ENCODE measurements around the gene ZNF140. TPM values are rescaled to one million over a fixed set of nuclear protein-coding genes. Genes with fewer than 3 reads are reported as not detected.

ZNF140 gene
- total and polyA plus RNA-seq, 4 donors, result 11.4 to 57.7 (median 14.2) TPM

DNA sequence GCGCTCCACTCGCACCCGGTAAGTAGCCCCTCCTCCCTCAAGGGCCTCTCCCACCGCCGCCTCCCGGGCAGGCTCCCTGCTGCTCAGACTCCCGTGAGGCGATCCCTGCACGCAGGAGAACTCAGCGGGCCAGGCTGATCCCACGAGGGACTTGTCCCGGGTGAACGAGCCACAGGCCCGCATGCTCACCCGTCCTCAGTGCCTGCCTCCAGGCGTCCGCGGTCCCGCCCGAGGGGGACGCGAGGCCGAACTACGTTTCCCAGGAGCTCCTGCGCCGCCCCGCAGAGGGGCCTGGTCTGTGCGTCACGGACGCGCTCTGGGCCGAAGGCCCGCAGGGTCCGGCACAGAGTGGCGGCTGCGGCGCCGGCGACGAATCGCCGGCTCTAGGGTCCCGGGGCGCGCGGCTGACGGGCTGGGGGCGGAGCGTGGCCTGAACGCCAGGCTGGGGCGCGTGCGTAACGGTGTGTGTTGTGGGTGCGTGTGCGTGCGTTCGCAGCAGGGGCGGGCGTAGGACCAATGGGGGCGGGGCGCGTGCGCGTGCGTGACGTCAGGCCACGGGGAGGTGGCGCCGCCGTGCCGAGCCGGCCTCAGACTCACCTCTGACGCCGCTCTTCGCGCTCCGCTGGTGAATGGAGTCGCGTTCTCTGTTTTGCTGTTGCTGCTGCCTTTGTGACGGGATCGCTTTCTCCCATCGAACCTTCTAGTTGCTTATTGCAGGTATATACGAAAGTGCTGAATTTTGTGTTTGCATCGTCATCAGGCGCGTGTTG lies 49.5 kb downstream of the ZNF140 start, which contains the start of the genes ZNF10 and ZNF891:
TSS of gene ZNF10 (plus strand) at position 590 of the 770 bp plus-strand sequence. CDS start 13,866 bp downstream, outside the sequence.
TSS of gene ZNF891 (minus strand) at position 237 of the 770 bp plus-strand sequence. CDS start 8,356 bp downstream, outside the sequence.
- ATAC-seq (ENCODE audit: insufficient read depth, low FRiP score), result peak; percentile 97
- H3K9ac ChIP-seq (ENCODE audit: insufficient read depth in 1 of 2, low read length in 2 of 2), result peak within 1 kb of the TSS; percentile 88 to 100
- peaks cover 12 to 35% (median 28%) of the 10 kb centered on the region in 4 donors for H3K9me3 ChIP-seq (ENCODE audit: control insufficient read depth in 4 of 4, insufficient read depth in 3 of 4, low read length in 3 of 4)
- H3K27me3 ChIP-seq (ENCODE audit: control insufficient read depth in 3 of 3, insufficient read depth in 3 of 3, low read length in 2 of 3), result no peaks in the 10 kb centered on the region
- peaks cover 0 to 7% (median 0%) of the 10 kb centered on the region in 5 donors for H3K4me1 ChIP-seq (ENCODE audit: control insufficient read depth in 5 of 5, insufficient read depth in 5 of 5, low read length in 5 of 5)
- peak within 1 kb of the TSS; percentile 85 to 95 for H3K27ac ChIP-seq (ENCODE audit: low read depth in 1 of 2, low read length in 1 of 2)
- peak; percentile 97 to 98 (median 98) for DNase-seq
- H3K36me3 ChIP-seq (ENCODE audit: control insufficient read depth in 4 of 4, insufficient read depth in 4 of 4, low read length in 4 of 4), result peaks cover 3 to 36% (median 26%) of the 10 kb centered on the region in 4 donors
- peak within 1 kb of the TSS; percentile 79 for H3K4me3 ChIP-seq
- WGBS, 2 donors, result 0% methylated on average over 87 of the region's 87 CpGs
- TF ChIP-seq, protein P1, sequence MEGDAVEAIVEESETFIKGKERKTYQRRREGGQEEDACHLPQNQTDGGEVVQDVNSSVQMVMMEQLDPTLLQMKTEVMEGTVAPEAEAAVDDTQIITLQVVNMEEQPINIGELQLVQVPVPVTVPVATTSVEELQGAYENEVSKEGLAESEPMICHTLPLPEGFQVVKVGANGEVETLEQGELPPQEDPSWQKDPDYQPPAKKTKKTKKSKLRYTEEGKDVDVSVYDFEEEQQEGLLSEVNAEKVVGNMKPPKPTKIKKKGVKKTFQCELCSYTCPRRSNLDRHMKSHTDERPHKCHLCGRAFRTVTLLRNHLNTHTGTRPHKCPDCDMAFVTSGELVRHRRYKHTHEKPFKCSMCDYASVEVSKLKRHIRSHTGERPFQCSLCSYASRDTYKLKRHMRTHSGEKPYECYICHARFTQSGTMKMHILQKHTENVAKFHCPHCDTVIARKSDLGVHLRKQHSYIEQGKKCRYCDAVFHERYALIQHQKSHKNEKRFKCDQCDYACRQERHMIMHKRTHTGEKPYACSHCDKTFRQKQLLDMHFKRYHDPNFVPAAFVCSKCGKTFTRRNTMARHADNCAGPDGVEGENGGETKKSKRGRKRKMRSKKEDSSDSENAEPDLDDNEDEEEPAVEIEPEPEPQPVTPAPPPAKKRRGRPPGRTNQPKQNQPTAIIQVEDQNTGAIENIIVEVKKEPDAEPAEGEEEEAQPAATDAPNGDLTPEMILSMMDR (IDR thresholded peaks at IDR 0.05; ENCODE audit: control extremely low read depth, extremely low read depth), result no peak

DNA sequence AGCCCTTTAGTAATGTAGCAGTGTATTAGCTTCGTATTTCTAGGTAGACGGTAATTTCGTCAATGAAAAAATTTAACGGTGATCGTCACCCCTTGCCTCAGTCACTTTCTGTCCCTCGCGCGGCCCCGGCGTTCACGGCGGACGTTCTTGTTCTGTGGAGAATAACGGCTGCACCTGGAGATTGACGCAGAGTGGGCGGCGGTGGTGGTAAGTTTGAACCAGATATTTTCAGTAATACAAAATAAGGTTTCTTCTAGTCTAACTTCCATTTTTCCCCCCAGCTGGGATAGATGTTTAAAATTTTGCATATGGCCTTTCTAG lies 50.0 kb downstream of the ZNF140 start:
- ATAC-seq (ENCODE audit: insufficient read depth, low FRiP score) (peak; percentile 7), DNase-seq (peak in 2 of 3 donors; percentile 65 to 75)
- Histone ChIP-seq H3K9me3 (ENCODE audit: control insufficient read depth in 4 of 4, insufficient read depth in 3 of 4, low read length in 3 of 4) (peaks cover 9 to 32% (median 27%) of the 10 kb centered on the region in 4 donors), H3K9ac (ENCODE audit: insufficient read depth in 1 of 2, low read length in 2 of 2) (peak overlapping the region; percentile 88 to 100), H3K27me3 (ENCODE audit: control insufficient read depth in 3 of 3, insufficient read depth in 3 of 3, low read length in 2 of 3) (no peaks in the 10 kb centered on the region), H3K36me3 (ENCODE audit: control insufficient read depth in 4 of 4, insufficient read depth in 4 of 4, low read length in 4 of 4) (peaks cover 9 to 36% (median 26%) of the 10 kb centered on the region in 4 donors), H3K4me1 (ENCODE audit: control insufficient read depth in 5 of 5, insufficient read depth in 5 of 5, low read length in 5 of 5) (peaks cover 0 to 7% (median 0%) of the 10 kb centered on the region in 5 donors), H3K4me3 (peak overlapping the region; percentile 79), H3K27ac (ENCODE audit: low read depth in 1 of 2, low read length in 1 of 2) (peak overlapping the region; percentile 85 to 95)
- TF ChIP-seq, protein P1 (IDR thresholded peaks at IDR 0.05; ENCODE audit: control extremely low read depth, extremely low read depth), result no peak
- WGBS, 2 donors, result 0 to 1% methylated on average over 17 of the region's 17 CpGs

DNA sequence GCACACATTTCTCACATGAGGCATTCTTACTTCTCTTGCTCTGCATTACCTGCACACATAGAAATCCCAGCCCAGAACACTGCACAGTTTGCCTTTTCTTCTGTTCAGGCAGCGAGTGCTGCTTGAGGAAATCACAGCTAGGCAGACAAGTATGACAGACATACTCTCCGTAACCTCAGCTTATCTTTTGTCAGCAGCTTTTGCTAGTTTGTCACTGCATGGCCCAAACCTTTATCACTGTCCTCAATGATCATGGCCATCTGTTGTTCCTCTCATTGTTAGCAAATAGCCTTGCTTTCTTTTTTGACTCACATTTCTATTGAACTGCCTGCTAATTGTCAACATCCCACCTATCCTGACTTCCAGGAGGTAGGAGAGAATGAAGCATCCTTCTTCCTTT lies 55.0 kb downstream of the ZNF140 start:
- Histone ChIP-seq H3K36me3 (ENCODE audit: control insufficient read depth in 4 of 4, insufficient read depth in 4 of 4, low read length in 4 of 4) (peaks cover 16 to 59% (median 53%) of the 10 kb centered on the region in 4 donors), H3K4me1 (ENCODE audit: control insufficient read depth in 5 of 5, insufficient read depth in 5 of 5, low read length in 5 of 5) (peaks cover 0 to 7% (median 0%) of the 10 kb centered on the region in 5 donors), H3K9ac (ENCODE audit: insufficient read depth in 1 of 2, low read length in 2 of 2) (no peak overlapping the region), H3K4me3 (no peak overlapping the region), H3K27me3 (ENCODE audit: control insufficient read depth in 3 of 3, insufficient read depth in 3 of 3, low read length in 2 of 3) (no peaks in the 10 kb centered on the region), H3K27ac (ENCODE audit: low read depth in 1 of 2, low read length in 1 of 2) (no peak overlapping the region), H3K9me3 (ENCODE audit: control insufficient read depth in 4 of 4, insufficient read depth in 3 of 4, low read length in 3 of 4) (peaks cover 18 to 49% (median 32%) of the 10 kb centered on the region in 4 donors)
- TF ChIP-seq, protein P1 (IDR thresholded peaks at IDR 0.05; ENCODE audit: control extremely low read depth, extremely low read depth), result no peak
- ATAC-seq (ENCODE audit: insufficient read depth, low FRiP score), result no peak
- no peak for DNase-seq
- WGBS, 2 donors, result 95 to 98% methylated on average over 2 of the region's 2 CpGs
